ENCODE measurements around the gene AUTS2.

The AUTS2 gene

DNA sequence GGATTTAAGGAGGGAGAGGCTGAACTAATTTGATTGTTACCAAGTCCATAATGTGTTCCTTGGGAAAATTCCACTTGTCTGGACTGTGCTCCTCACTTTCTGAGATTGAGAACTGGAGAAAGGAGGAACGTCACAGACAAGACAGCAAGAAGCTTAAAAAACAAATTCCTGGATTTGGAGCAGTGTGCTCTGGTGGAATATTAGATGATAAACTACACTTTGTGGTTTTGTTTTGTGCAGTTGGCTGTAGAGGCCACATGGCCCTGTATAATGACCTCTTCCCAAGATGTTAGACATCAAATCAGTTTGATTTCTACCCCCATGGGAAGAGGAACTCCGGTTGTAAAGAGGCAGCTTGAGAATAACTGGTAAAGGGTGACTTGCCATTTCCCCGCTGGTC, 1112.4 kb downstream of the AUTS2 start:
- H3K27ac ChIP-seq (ENCODE audit: low read depth, low read length) = no peak overlapping the region; the same call in 1 of the 2 replicates
- H3K9ac ChIP-seq (ENCODE audit: low read length) = no peak overlapping the region
- H3K4me1 ChIP-seq (ENCODE audit: control insufficient read depth, insufficient read depth, low read length) = peaks cover 50% of the 10 kb centered on the region
- H3K36me3 ChIP-seq (ENCODE audit: control insufficient read depth, insufficient read depth, low read length) = peaks cover 15% of the 10 kb centered on the region
- no peak overlapping the region for H3K4me3 ChIP-seq (ENCODE audit: low read depth, low read length)
- H3K27me3 ChIP-seq (ENCODE audit: control insufficient read depth, insufficient read depth, low read length) = no peaks in the 10 kb centered on the region
- peaks cover 8% of the 10 kb centered on the region for H3K9me3 ChIP-seq (ENCODE audit: control insufficient read depth, insufficient read depth, low read depth, low read length)

DNA sequence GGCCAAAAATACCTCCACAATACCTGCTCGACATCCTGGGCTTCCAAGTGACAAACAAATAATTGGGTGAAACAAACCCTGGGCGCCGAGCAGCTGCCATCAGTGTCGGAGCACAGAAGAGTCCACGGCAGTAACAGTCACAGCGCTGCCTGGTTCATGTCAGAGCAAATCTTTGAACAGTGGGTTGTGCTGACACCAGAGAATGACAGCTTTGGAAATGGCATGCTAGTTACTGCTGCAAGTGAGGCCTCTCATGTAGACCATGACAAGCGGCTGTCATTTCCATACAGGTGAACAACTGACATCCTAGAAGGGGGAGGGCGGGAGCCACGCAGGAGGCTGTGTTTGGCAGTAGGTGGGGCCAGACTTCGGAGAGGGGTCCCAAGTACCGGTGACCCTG, 1113.2 kb downstream of the AUTS2 start:
- H3K9me3 ChIP-seq (ENCODE audit: control insufficient read depth, insufficient read depth, low read depth, low read length) = peaks cover 8% of the 10 kb centered on the region
- peaks cover 42% of the 10 kb centered on the region for H3K4me1 ChIP-seq (ENCODE audit: control insufficient read depth, insufficient read depth, low read length)
- H3K36me3 ChIP-seq (ENCODE audit: control insufficient read depth, insufficient read depth, low read length) = peaks cover 11% of the 10 kb centered on the region
- no peak overlapping the region for H3K9ac ChIP-seq (ENCODE audit: low read length)
- H3K4me3 ChIP-seq (ENCODE audit: low read depth, low read length) = no peak overlapping the region
- no peaks in the 10 kb centered on the region for H3K27me3 ChIP-seq (ENCODE audit: control insufficient read depth, insufficient read depth, low read length)
- H3K27ac ChIP-seq (ENCODE audit: low read depth, low read length) = no peak overlapping the region

DNA sequence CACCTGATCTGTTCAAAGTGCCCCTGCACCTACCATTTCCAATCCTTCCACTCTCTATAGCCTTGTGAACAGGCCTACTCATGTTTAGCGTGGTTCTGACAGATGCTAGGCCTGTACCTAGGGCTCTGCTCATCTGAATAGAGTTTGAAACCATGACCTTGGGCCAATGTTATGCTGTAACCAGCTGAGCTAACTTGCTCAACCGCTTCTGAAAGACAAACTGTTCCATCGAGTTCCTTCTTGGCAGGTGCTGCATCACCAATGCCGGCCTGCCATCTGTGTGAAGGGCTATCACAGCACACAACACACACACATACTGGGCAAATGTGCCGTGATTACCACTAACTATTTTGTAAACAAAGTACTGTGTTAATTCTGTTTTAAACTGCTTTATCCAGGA, 1114.7 kb downstream of the AUTS2 start:
- H3K36me3 ChIP-seq (ENCODE audit: control insufficient read depth, insufficient read depth, low read length) = peaks cover 7% of the 10 kb centered on the region
- H3K4me3 ChIP-seq (ENCODE audit: low read depth, low read length) = no peak overlapping the region
- peaks cover 39% of the 10 kb centered on the region for H3K4me1 ChIP-seq (ENCODE audit: control insufficient read depth, insufficient read depth, low read length)
- H3K27me3 ChIP-seq (ENCODE audit: control insufficient read depth, insufficient read depth, low read length) = no peaks in the 10 kb centered on the region
- no peak overlapping the region for H3K27ac ChIP-seq (ENCODE audit: low read depth, low read length)
- peaks cover 8% of the 10 kb centered on the region for H3K9me3 ChIP-seq (ENCODE audit: control insufficient read depth, insufficient read depth, low read depth, low read length)
- H3K9ac ChIP-seq (ENCODE audit: low read length) = no peak overlapping the region

DNA sequence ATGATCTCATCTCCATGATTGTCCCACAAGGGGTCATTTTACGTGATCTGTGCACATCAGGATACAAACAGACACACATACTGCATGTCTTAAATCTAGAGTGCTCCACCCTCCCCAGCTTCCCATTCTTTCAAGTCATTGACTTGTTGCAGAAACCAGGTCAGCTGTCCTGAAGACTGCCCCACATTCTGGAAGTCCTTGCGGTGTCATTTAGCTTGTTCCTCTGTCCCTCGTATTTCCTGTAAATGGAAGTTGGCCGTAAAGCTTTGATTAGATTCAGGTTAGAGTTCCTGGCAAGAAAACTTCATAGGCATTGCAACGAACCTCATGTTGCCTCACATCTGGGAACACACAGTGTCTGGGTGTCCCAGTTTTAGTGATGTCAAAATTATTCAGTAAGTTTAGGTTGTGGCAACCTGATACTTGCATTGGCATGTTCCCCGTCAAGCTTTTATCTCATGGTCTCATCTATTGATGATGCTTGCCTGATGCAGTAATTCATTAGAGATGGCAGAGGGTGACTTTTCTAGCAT, 1116.3 kb downstream of the AUTS2 start:
- Histone ChIP-seq H3K4me3 (ENCODE audit: low read depth, low read length) (no peak overlapping the region), H3K27ac (ENCODE audit: low read depth, low read length) (no peak overlapping the region), H3K27me3 (ENCODE audit: control insufficient read depth, insufficient read depth, low read length) (no peaks in the 10 kb centered on the region), H3K4me1 (ENCODE audit: control insufficient read depth, insufficient read depth, low read length) (peaks cover 38% of the 10 kb centered on the region), H3K9me3 (ENCODE audit: control insufficient read depth, insufficient read depth, low read depth, low read length) (peaks cover 8% of the 10 kb centered on the region), H3K9ac (ENCODE audit: low read length) (no peak overlapping the region), H3K36me3 (ENCODE audit: control insufficient read depth, insufficient read depth, low read length) (peaks cover 7% of the 10 kb centered on the region)

DNA sequence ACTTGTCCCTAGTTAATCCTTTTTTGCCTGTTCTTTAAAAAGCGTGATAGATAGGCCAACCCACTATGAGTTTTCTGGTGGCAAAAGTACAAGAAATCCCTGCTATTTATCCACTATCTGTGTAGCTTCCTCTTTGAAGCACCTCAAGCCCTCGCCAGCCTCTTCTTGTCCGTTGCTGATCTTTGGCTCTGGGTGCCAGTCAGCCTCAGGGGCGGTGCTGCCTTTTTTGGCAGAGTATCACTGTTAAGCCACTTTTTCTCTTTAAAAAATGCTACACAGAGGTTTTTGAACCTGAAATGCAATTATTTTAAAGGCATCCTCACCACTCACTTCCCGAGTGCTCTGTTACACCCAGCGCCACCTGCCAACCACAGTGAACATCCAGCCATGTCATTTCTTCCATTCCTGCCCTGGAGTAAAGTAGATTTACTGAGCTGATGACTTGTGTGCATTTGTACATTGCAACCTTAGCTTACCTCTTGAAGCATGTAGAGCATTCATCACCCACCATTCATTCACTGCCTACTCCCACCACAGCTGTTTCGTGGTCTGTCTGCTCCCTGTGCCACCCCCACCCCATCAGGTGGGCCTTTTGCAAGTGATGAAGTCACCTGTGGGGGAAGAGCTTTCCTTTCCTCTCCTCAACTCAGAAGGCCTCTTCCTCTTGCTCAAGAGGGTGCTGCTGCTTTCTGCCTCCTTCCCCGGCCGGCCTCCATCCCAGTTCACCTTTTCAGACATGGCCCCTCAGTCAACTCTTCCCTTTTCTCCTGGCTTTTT, 1119.5 kb downstream of the AUTS2 start:
- Histone ChIP-seq H3K9me3 (ENCODE audit: control insufficient read depth, insufficient read depth, low read depth, low read length) (peaks cover 8% of the 10 kb centered on the region), H3K36me3 (ENCODE audit: control insufficient read depth, insufficient read depth, low read length) (peaks cover 12% of the 10 kb centered on the region), H3K4me3 (ENCODE audit: low read depth, low read length) (no peak overlapping the region), H3K27ac (ENCODE audit: low read depth, low read length) (no peak overlapping the region), H3K27me3 (ENCODE audit: control insufficient read depth, insufficient read depth, low read length) (no peaks in the 10 kb centered on the region), H3K9ac (ENCODE audit: low read length) (no peak overlapping the region), H3K4me1 (ENCODE audit: control insufficient read depth, insufficient read depth, low read length) (peaks cover 29% of the 10 kb centered on the region)

DNA sequence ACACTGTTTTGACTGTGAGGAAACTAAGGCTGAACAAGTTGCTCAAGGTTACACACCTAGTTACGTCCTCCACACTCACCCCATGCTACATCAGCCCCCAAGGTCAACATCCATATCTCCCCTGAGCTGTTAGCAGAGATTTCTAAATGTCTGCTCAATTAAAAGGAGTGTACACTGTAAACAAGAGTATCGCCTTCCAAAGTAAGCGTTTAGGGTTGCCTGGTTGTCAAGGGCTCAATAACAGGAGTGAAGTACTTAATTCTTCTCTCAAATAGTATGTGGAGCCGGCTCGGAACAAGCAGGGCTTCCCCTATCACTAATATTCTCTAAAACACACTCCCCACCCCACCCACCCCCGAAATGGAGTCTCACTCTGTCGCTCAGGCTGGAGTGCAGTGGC, 1120.8 kb downstream of the AUTS2 start:
- Histone ChIP-seq H3K27ac (ENCODE audit: low read depth, low read length) (no peak overlapping the region), H3K9me3 (ENCODE audit: control insufficient read depth, insufficient read depth, low read depth, low read length) (peaks cover 8% of the 10 kb centered on the region), H3K27me3 (ENCODE audit: control insufficient read depth, insufficient read depth, low read length) (no peaks in the 10 kb centered on the region), H3K36me3 (ENCODE audit: control insufficient read depth, insufficient read depth, low read length) (peaks cover 12% of the 10 kb centered on the region), H3K4me1 (ENCODE audit: control insufficient read depth, insufficient read depth, low read length) (peaks cover 29% of the 10 kb centered on the region), H3K9ac (ENCODE audit: low read length) (no peak overlapping the region), H3K4me3 (ENCODE audit: low read depth, low read length) (no peak overlapping the region)

DNA sequence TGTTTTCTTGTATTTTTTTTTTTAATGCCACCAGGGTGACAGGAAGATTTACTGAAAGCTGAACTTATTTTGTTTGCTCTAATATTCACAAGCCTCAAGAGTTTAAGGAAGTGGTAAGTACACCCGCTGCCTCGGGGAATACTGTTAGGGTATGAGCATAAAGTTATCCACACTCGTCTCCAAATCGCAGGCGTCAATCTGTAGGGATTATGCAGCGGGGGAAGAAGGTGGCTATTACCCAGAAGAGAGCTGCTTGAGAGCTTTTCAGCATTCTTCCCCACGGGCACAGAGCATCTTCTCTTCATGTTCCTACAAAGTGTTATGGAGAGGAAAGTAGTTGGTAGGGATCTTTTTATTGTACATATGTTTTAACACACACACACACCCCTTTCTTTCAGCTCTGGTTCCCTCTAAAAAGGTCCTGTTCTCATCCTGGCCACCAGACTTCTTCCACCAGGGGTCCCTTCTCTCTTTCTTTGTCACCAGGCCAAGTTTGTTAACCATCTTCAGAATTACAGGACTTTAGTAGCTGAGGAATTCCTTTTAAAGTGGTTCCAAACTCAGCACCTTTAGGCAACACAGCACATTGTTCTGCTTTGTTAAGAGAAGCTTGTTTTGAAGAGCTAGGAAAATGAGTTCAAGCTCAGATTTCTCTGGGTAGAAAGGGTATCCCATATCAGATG, 1122.1 kb downstream of the AUTS2 start:
- no peak overlapping the region for H3K27ac ChIP-seq (ENCODE audit: low read depth, low read length)
- no peaks in the 10 kb centered on the region for H3K9me3 ChIP-seq (ENCODE audit: control insufficient read depth, insufficient read depth, low read depth, low read length)
- H3K27me3 ChIP-seq (ENCODE audit: control insufficient read depth, insufficient read depth, low read length) = no peaks in the 10 kb centered on the region
- peaks cover 4% of the 10 kb centered on the region; the same call in 1 of the 2 replicates for H3K36me3 ChIP-seq (ENCODE audit: control insufficient read depth, insufficient read depth, low read length)
- H3K4me3 ChIP-seq (ENCODE audit: low read depth, low read length) = no peak overlapping the region
- peaks cover 37% of the 10 kb centered on the region for H3K4me1 ChIP-seq (ENCODE audit: control insufficient read depth, insufficient read depth, low read length)
- no peak overlapping the region for H3K9ac ChIP-seq (ENCODE audit: low read length)

DNA sequence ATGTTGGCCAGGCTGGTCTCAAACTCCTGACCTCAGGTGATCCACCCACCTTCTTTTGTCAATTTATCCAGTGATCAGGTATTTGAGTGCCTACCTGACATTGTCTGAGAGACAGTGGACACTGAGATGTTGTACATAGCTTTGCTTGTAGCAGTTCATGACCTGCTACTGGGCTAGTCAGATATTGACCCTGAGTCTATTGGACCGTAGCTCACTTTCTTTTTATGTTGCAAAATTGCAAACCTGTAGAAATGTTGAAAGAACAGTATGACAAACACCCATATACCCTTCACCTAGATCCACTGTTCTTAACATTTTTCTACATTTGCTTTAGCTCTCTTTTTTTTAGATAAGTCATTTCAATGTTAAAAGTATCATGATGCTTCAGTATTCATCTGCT, 1123.2 kb downstream of the AUTS2 start:
- Histone ChIP-seq H3K27ac (ENCODE audit: low read depth, low read length) (no peak overlapping the region), H3K27me3 (ENCODE audit: control insufficient read depth, insufficient read depth, low read length) (no peaks in the 10 kb centered on the region), H3K4me1 (ENCODE audit: control insufficient read depth, insufficient read depth, low read length) (peaks cover 48% of the 10 kb centered on the region), H3K9me3 (ENCODE audit: control insufficient read depth, insufficient read depth, low read depth, low read length) (no peaks in the 10 kb centered on the region), H3K9ac (ENCODE audit: low read length) (no peak overlapping the region), H3K36me3 (ENCODE audit: control insufficient read depth, insufficient read depth, low read length) (peaks cover 4% of the 10 kb centered on the region; the same call in 1 of the 2 replicates), H3K4me3 (ENCODE audit: low read depth, low read length) (no peak overlapping the region)

DNA sequence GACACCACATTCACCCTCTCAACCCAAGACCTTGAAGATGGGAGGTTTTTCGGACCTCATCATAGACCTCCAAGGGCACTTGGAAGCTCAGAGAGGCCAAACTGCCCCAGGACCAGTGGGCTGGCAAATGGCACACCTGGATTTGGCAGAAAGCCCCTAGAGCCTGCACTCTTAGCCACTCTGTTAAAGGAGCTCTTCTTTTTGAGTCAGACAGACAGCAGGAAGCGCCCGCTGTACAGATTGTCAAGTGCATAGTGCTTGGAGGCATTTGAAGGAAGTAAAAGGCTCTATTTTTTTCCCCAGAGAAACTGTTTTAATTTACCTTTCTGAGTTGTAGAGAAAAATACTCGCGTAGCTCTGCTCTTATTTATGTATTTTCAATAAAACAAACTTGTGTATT, 1125.1 kb downstream of the AUTS2 start:
- H3K4me1 ChIP-seq (ENCODE audit: control insufficient read depth, insufficient read depth, low read length) = peaks cover 53% of the 10 kb centered on the region
- no peaks in the 10 kb centered on the region for H3K27me3 ChIP-seq (ENCODE audit: control insufficient read depth, insufficient read depth, low read length)
- H3K27ac ChIP-seq (ENCODE audit: low read depth, low read length) = no peak overlapping the region
- H3K36me3 ChIP-seq (ENCODE audit: control insufficient read depth, insufficient read depth, low read length) = peaks cover 4% of the 10 kb centered on the region; the same call in 1 of the 2 replicates
- H3K4me3 ChIP-seq (ENCODE audit: low read depth, low read length) = no peak overlapping the region
- no peaks in the 10 kb centered on the region for H3K9me3 ChIP-seq (ENCODE audit: control insufficient read depth, insufficient read depth, low read depth, low read length)
- H3K9ac ChIP-seq (ENCODE audit: low read length) = no peak overlapping the region

DNA sequence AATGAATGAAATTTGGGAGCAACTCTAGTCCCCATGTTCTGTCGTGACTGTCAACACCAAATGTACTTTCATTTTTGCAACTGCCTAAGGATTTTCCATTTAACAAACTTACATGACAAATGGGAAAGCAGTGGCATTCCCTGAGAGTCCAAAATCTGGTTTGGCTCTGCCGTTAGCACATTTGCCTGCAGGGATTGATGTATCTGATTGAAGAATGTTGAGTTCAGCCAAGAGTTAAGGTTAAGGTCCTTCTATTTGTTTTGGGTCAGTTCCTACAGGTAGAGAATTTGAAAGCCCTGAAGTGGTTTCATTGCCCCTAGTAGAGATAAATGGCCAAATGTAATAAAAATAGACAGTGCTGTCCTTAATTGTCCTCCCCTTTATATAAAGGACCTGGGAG, 1127.2 kb downstream of the AUTS2 start:
- no peak overlapping the region for H3K4me3 ChIP-seq (ENCODE audit: low read depth, low read length)
- no peaks in the 10 kb centered on the region for H3K9me3 ChIP-seq (ENCODE audit: control insufficient read depth, insufficient read depth, low read depth, low read length)
- H3K9ac ChIP-seq (ENCODE audit: low read length) = no peak overlapping the region
- H3K27ac ChIP-seq (ENCODE audit: low read depth, low read length) = no peak overlapping the region
- H3K36me3 ChIP-seq (ENCODE audit: control insufficient read depth, insufficient read depth, low read length) = no peaks in the 10 kb centered on the region; the same call in 1 of the 2 replicates
- H3K4me1 ChIP-seq (ENCODE audit: control insufficient read depth, insufficient read depth, low read length) = peaks cover 54% of the 10 kb centered on the region
- H3K27me3 ChIP-seq (ENCODE audit: control insufficient read depth, insufficient read depth, low read length) = no peaks in the 10 kb centered on the region

DNA sequence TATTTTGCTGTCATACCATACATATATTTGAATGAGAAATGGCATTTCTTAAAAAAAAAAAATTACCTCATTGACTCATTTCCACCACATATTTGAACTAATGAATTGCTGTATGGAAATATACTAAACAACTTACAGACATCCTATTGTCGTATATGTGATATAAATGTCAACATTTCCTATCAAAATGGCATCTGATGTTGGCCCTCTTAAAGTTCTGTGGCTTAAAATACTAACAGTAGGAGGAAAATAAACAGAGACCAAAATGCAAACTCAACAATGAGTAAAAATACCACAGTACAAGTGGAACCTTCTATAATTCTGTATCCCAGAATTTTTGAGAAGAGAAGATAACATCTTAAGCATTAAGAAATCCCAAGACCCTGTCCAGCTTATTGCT, 1128.0 kb downstream of the AUTS2 start:
- H3K4me1 ChIP-seq (ENCODE audit: control insufficient read depth, insufficient read depth, low read length) = peaks cover 50% of the 10 kb centered on the region
- H3K9me3 ChIP-seq (ENCODE audit: control insufficient read depth, insufficient read depth, low read depth, low read length) = no peaks in the 10 kb centered on the region
- no peak overlapping the region for H3K27ac ChIP-seq (ENCODE audit: low read depth, low read length)
- no peaks in the 10 kb centered on the region for H3K36me3 ChIP-seq (ENCODE audit: control insufficient read depth, insufficient read depth, low read length)
- no peak overlapping the region for H3K9ac ChIP-seq (ENCODE audit: low read length)
- H3K27me3 ChIP-seq (ENCODE audit: control insufficient read depth, insufficient read depth, low read length) = no peaks in the 10 kb centered on the region
- no peak overlapping the region for H3K4me3 ChIP-seq (ENCODE audit: low read depth, low read length)
